HepG2 (cell line): ENCODE results near the gene RASIP1. TPM values are rescaled to one million over a fixed set of nuclear protein-coding genes. Genes with fewer than 3 reads are reported as not detected.

Source experiments
- ATAC-seq: fragments of 200-7000 bp; cut with Tn5 transposase; 3 replicates; pipeline ENCODE4 v1.9.1; 2020; ENCODE audit warnings: mild to moderate bottlenecking, moderate library complexity
- BruUV-seq: library from RNA; stranded (reverse); fragments of 400-500 nt; replicated peaks from 2 replicates; lab custom pipeline; 2021; lab: Mats Ljungman, UMichigan
- CTCF ChIA-PET: fragments of 300-600 bp; formaldehyde crosslinking; extraction: SDS; loops from one replicate; lab custom pipeline; 2021; ENCODE audit warnings: low total read pairs, inconsistent platforms, low intra/inter-chr PET ratio; lab: Yijun Ruan, JAX
- POLR2A ChIA-PET: fragments of 350-600 bp; sonication (Branson Sonifier 250); formaldehyde crosslinking; loops from one replicate; lab custom pipeline; 2020; ENCODE audit warnings: antibody characterized with exemption, inconsistent platforms; lab: Yijun Ruan, JAX
- DNase-seq: peaks from one replicate; pipeline ENCODE4 v3.0.0-alpha.2; 2015; ENCODE audit warnings: low spot score
- FAIRE-seq: peaks from 3 replicates; lab custom pipeline; 2011; peaks lifted over from hg19 to GRCh38; lab: Jason Lieb, UNC
- H2AFZ ChIP-seq: one replicate; pipeline ENCODE4 v1.6.1; 2011; ENCODE audit warnings: low read length, inconsistent platforms
- H3K27ac ChIP-seq: fragments of 300-600 bp; 3 replicates; pipeline ENCODE4 v1.8.0; 2011; ENCODE audit warnings: mixed run types, mild to moderate bottlenecking, mixed read lengths, low read length, inconsistent platforms; ENCODE audit not compliant: insufficient read depth; ENCODE audit errors: extremely low read length
- H3K27me3 ChIP-seq, 2 experiments: fragments of 200-600 bp in 1 of 2; 2 replicates in 1 of 2; 3 replicates in 1 of 2; pipeline versions ENCODE4 v1.6.0 to v1.8.0; 2011; ENCODE audit warnings: low read length in 2 of 2, mild to moderate bottlenecking in 2 of 2, moderate library complexity in 2 of 2, inconsistent platforms in 1 of 2; ENCODE audit not compliant: insufficient read depth in 2 of 2, control insufficient read depth in 1 of 2
- H3K36me3 ChIP-seq, 2 experiments: fragments of 200-600 bp in 1 of 2; replicated peaks in 1 of 2; 2 replicates in 1 of 2; 3 replicates in 1 of 2; pipeline versions ENCODE4 v1.5.1 to v1.8.0; 2011; ENCODE audit warnings: low read length in 2 of 2, inconsistent platforms in 1 of 2; ENCODE audit not compliant: insufficient read depth in 2 of 2, control insufficient read depth in 1 of 2
- H3K4me1 ChIP-seq: 2 replicates; pipeline ENCODE4 v1.5.1; 2012; ENCODE audit warnings: low read length, inconsistent platforms; ENCODE audit not compliant: insufficient read depth
- H3K4me2 ChIP-seq: 2 replicates; pipeline ENCODE4 v1.6.0; 2011; ENCODE audit warnings: low read depth, low read length, inconsistent platforms
- H3K4me3 ChIP-seq, 3 experiments: fragments of 200-600 bp in 1 of 3; sonication (generic), shearing (Covaris generic) in 1 of 3; replicated peaks in 1 of 3; 2 replicates each; pipeline ENCODE4 v1.5.1; 2011 to 2016; ENCODE audit warnings: low read length in 3 of 3, inconsistent platforms in 2 of 3, low read depth in 2 of 3, mild to moderate bottlenecking in 2 of 3, control low read depth in 1 of 3, mixed read lengths in 1 of 3; ENCODE audit not compliant: insufficient read depth in 1 of 3
- H3K79me2 ChIP-seq: one replicate; pipeline ENCODE4 v1.6.1; 2011; ENCODE audit warnings: low read length, inconsistent platforms; ENCODE audit not compliant: insufficient read depth
- H3K9ac ChIP-seq: 2 replicates; pipeline ENCODE4 v1.6.0; 2011; ENCODE audit warnings: mild to moderate bottlenecking, low read depth, low read length, inconsistent platforms; ENCODE audit not compliant: insufficient read depth
- H3K9me3 ChIP-seq: 2 replicates; pipeline ENCODE4 v1.5.1; 2012; ENCODE audit warnings: mild to moderate bottlenecking, low read length
- H4K20me1 ChIP-seq: 2 replicates; pipeline ENCODE4 v1.6.0; 2011; ENCODE audit warnings: inconsistent platforms, mild to moderate bottlenecking, low read length, moderate library complexity; ENCODE audit not compliant: insufficient read depth
- AKAP8 ChIP-seq: sonication (generic); formaldehyde crosslinking; IDR thresholded peaks from 2 replicates; pipeline ENCODE4 v1.5.1; 2020; ENCODE audit warnings: mild to moderate bottlenecking, missing genetic modification reagents
- CBFB ChIP-seq: sonication (generic); formaldehyde crosslinking; IDR thresholded peaks from 2 replicates; pipeline ENCODE4 v1.4.0; 2020; ENCODE audit warnings: missing genetic modification reagents
- GMEB1 ChIP-seq: sonication (generic); formaldehyde crosslinking; IDR thresholded peaks from 2 replicates; pipeline ENCODE4 v1.5.1; 2020; ENCODE audit warnings: missing genetic modification reagents, mild to moderate bottlenecking, borderline replicate concordance
- LBX2 ChIP-seq: sonication (generic); formaldehyde crosslinking; IDR thresholded peaks from 2 replicates; pipeline ENCODE4 v1.5.0; 2020; ENCODE audit warnings: missing genetic modification reagents, mild to moderate bottlenecking, borderline replicate concordance
- MAX ChIP-seq: IDR thresholded peaks from 2 replicates; pipeline ENCODE4 v1.6.1; 2012; ENCODE audit warnings: inconsistent platforms
- MTA1 ChIP-seq: sonication (generic); formaldehyde crosslinking; IDR thresholded peaks from 2 replicates; pipeline ENCODE4 v1.4.0; 2020; ENCODE audit warnings: missing genetic modification reagents, mild to moderate bottlenecking, borderline replicate concordance
- MYNN ChIP-seq: sonication (generic); formaldehyde crosslinking; IDR thresholded peaks from 2 replicates; pipeline ENCODE4 v1.4.0; 2020; ENCODE audit warnings: mild to moderate bottlenecking, low read depth, missing genetic modification reagents
- TARDBP ChIP-seq: sonication (generic); formaldehyde crosslinking; IDR thresholded peaks from 2 replicates; pipeline ENCODE4 v1.8.0; 2022; ENCODE audit warnings: mild to moderate bottlenecking, missing genetic modification reagents
- UBTF ChIP-seq: sonication (generic); formaldehyde crosslinking; IDR thresholded peaks from 2 replicates; pipeline ENCODE4 v1.4.0; 2020; ENCODE audit warnings: mild to moderate bottlenecking, missing genetic modification reagents
- ZBTB14 ChIP-seq: sonication (generic); formaldehyde crosslinking; IDR thresholded peaks from 2 replicates; pipeline ENCODE4 v1.4.0; 2020; ENCODE audit warnings: missing genetic modification reagents
- ZIK1 ChIP-seq: sonication (generic); formaldehyde crosslinking; IDR thresholded peaks from 2 replicates; pipeline ENCODE4 v1.5.0; 2020; ENCODE audit warnings: mild to moderate bottlenecking, low read depth, missing genetic modification reagents, borderline replicate concordance
- ZNF563 ChIP-seq: sonication (generic); formaldehyde crosslinking; IDR thresholded peaks from 2 replicates; pipeline ENCODE4 v1.8.0; 2022; ENCODE audit warnings: mild to moderate bottlenecking, moderate library complexity, missing genetic modification reagents
- ZNF639 ChIP-seq: conservative IDR thresholded peaks from 2 replicates; pipeline ENCODE4 v1.6.1; 2018; ENCODE audit warnings: missing genetic modification reagents
- ZNF792 ChIP-seq: IDR thresholded peaks from 2 replicates; pipeline ENCODE4 v1.6.1; 2016
- WGBS: methylation state at CpG from one replicate; pipeline ENCODE4 v1.1.6; 2017; ENCODE audit warnings: low lambda C conversion rate; 5-methylcytosine and 5-hydroxymethylcytosine counted together
- in situ Hi-C: cut with HindIII; loops from 2 replicates; pipeline ENCODE4 v1.10.0; 2017; ENCODE audit warnings: low pct_unique_long_range_greater_than_20kb; ENCODE audit not compliant: extremely low pct_ligation_motif_present
- intact Hi-C: fragments of 100-400 bp; cut with micrococcal nuclease; formaldehyde crosslinking; loops from one replicate; pipeline ENCODE4 v1.10.0; 2022; ENCODE audit not compliant: unreplicated experiment
- polyA plus RNA-seq, 8 experiments: library from polyadenylated mRNA; depleted of rRNA in 3 of 8; stranded (reverse) in 7 of 8; unstranded in 1 of 8; fragments of >200 nt; fragmentation: Illumina TruSeq in 4 of 8; extraction: Trizol in 4 of 8; gene quantifications; 2 replicates each; pipeline versions ENCODE4 v1.2.1 to v1.2.3, GENCODE V29; 2011 to 2016; ENCODE audit warnings: low read depth in 4 of 8, missing spikeins in 1 of 8, mixed read lengths in 1 of 8; ENCODE audit not compliant: insufficient read depth in 1 of 8
- total RNA-seq, 5 experiments: library from RNA; depleted of rRNA; stranded (reverse); fragments of >200 nt; fragmentation: Illumina TruSeq; extraction: Trizol; gene quantifications; 2 replicates each; pipeline ENCODE4 v1.2.3, GENCODE V29; 2016; ENCODE audit warnings: low read depth in 1 of 5

The RASIP1 gene
- total and polyA plus RNA-seq, 2 of the 13 experiments (the other 11 are each of a cell fraction or from before 2014, with no cell fraction given) = 0.44 to 0.58 TPM

- ChIA-PET POLR2A (interaction anchor here (0.6 to 6.3 kb wide), 11 partner anchors 9 to 158 kb away, joined by 3 to 40 read pairs (median 4); partner anchors contain the start of genes CA11, FUT2, IZUMO1 and PPP1R15A), CTCF (interaction anchor here (3.1 kb wide), 1 partner anchor 25 kb away, joined by 11 read pairs; no protein-coding TSS in a partner anchor)
- no TSS peak for BruUV-seq
- H2AFZ ChIP-seq = no peak overlapping the region
- H3K4me3 ChIP-seq = peak overlapping the region; percentile 81 to 94 (median 89)
- no peaks in the 10 kb centered on the region; a peak in 1 of 5 replicates for H3K27me3 ChIP-seq
- H3K9ac ChIP-seq = peak overlapping the region; percentile 87
- intact Hi-C loops = loop anchor here (1.0 to 5.0 kb wide), 2 partner anchors 24 to 37 kb away; no protein-coding TSS in a partner anchor
- FAIRE-seq (peak; percentile 94), ATAC-seq (peak; percentile 85), DNase-seq (peak; percentile 99)
- H4K20me1 ChIP-seq = no peaks in the 10 kb centered on the region
- WGBS = 2% methylated on average over 29 of the region's 67 CpGs
- peaks cover 48% of the 10 kb centered on the region for H3K4me1 ChIP-seq
- peak overlapping the region; percentile 91 for H3K27ac ChIP-seq
- H3K36me3 ChIP-seq = no peaks in the 10 kb centered on the region
- in situ Hi-C loops = no loop called here
- peaks cover 5% of the 10 kb centered on the region for H3K79me2 ChIP-seq
- H3K4me2 ChIP-seq = peak overlapping the region; percentile 99
- H3K9me3 ChIP-seq = peaks cover 4% of the 10 kb centered on the region; the same call in 1 of the 2 replicates
- peak; percentile 25; the same call in 1 of the 2 replicates for TF ChIP-seq MTA1 (CRISPR knock-in tag)
- TF ChIP-seq ZIK1 (CRISPR knock-in tag) = peak; percentile 30; the same call in 1 of the 2 replicates
- 0 out of 2 replicates have a peak, but pooled peaks have one; percentile 54 for TF ChIP-seq CBFB
- 0 out of 2 replicates have a peak, but pooled peaks have one; percentile 43 for TF ChIP-seq LBX2 (CRISPR knock-in tag)
- peak; percentile 58; the same call in 1 of the 2 replicates for TF ChIP-seq GMEB1
- peak; percentile 35; the same call in 1 of the 2 replicates for TF ChIP-seq ZNF563 (CRISPR knock-in tag)
- TF ChIP-seq ZNF792 (CRISPR knock-in tag) = peak; percentile 31; the same call in 1 of the 2 replicates
- peak; percentile 39; the same call in 1 of the 2 replicates for TF ChIP-seq UBTF (CRISPR knock-in tag)
- TF ChIP-seq ZBTB14 (CRISPR knock-in tag) = 0 out of 2 replicates have a peak, but pooled peaks have one; percentile 25
- peak; percentile 26; the same call in 1 of the 2 replicates for TF ChIP-seq TARDBP (CRISPR knock-in tag)
- no peak for TF ChIP-seq MYNN (CRISPR knock-in tag)
- no peak for TF ChIP-seq AKAP8 (CRISPR knock-in tag)
- no peak; the same call in 1 of the 2 replicates for TF ChIP-seq MAX
- no peak for TF ChIP-seq ZNF639 (CRISPR knock-in tag)
Observed at GRCh38 chr19:48713864-48714755, 26.3 kb downstream of the RASIP1 start.
